A549 (cell line): ENCODE results near the gene HPD. TPM values are rescaled to one million over a fixed set of nuclear protein-coding genes. Genes with fewer than 3 reads are reported as not detected.

Experiments
- ATAC-seq, 2 experiments: fragments of 200-7000 bp in 1 of 2; fragments of >200 bp in 1 of 2; cut with Nextera tagmentation in 1 of 2; cut with Tn5 transposase in 1 of 2; 3 replicates each; pipeline versions ENCODE4 v1.8.0 to v1.9.1; 2018 to 2020; ENCODE audit warnings: mild to moderate bottlenecking in 1 of 2, moderate library complexity in 1 of 2
- CTCF ChIA-PET: fragments of 300-600 bp; sonication (Branson Sonifier 250); formaldehyde crosslinking; extraction: SDS; loops from one replicate; lab custom pipeline; 2021; ENCODE audit warnings: antibody characterized with exemption, inconsistent platforms; lab: Yijun Ruan, JAX
- POLR2A ChIA-PET: fragments of 350-600 bp; formaldehyde crosslinking; extraction: SDS; loops from one replicate; lab custom pipeline; 2021; ENCODE audit warnings: antibody characterized with exemption, inconsistent platforms; lab: Yijun Ruan, JAX
- DNase-seq, 2 experiments: peaks; one replicate each; pipeline versions ENCODE4 v3.0.0 to v3.0.0-alpha.2; 2011 to 2016; ENCODE audit warnings: low read depth in 1 of 2, low spot score in 1 of 2
- FAIRE-seq: peaks from 2 replicates; lab custom pipeline; 2011; peaks lifted over from hg19 to GRCh38; lab: Jason Lieb, UNC
- H3K27ac ChIP-seq, 2 experiments: fragments of >200 bp; sonication (Bioruptor Twin); formaldehyde crosslinking; 3 replicates each; pipeline ENCODE4 v1.5.1; 2016 to 2017
- H3K4me1 ChIP-seq: fragments of >200 bp; sonication (Bioruptor Twin); formaldehyde crosslinking; 3 replicates; pipeline ENCODE4 v1.6.1; 2016
- H3K4me2 ChIP-seq: fragments of >200 bp; sonication (Bioruptor Twin); formaldehyde crosslinking; 3 replicates; pipeline ENCODE4 v1.6.1; 2016
- H3K4me3 ChIP-seq: fragments of >200 bp; sonication (Bioruptor Twin); formaldehyde crosslinking; 3 replicates; pipeline ENCODE4 v1.5.1; 2016
- H3K9me3 ChIP-seq: fragments of >200 bp; sonication (Bioruptor Twin); formaldehyde crosslinking; 3 replicates; pipeline ENCODE4 v1.6.1; 2016
- ATOH8 ChIP-seq: fragments of 250-450 bp; sonication (Bioruptor Pico); IDR thresholded peaks from 2 replicates; pipeline ENCODE4 v1.5.0; 2020; ENCODE audit warnings: low read depth, mild to moderate bottlenecking, moderate library complexity
- EHMT2 ChIP-seq: fragments of 200-600 bp; sonication (generic); IDR thresholded peaks from 2 replicates; pipeline ENCODE4 v1.6.1; 2016; ENCODE audit warnings: antibody characterized with exemption, low read depth, mild to moderate bottlenecking, moderate library complexity
- FOSL2 ChIP-seq, 2 experiments: fragments of 450-650 bp in 1 of 2; fragments of >200 bp in 1 of 2; sonication (Bioruptor Twin) in 1 of 2; formaldehyde crosslinking; IDR thresholded peaks; 2 replicates each; pipeline versions ENCODE4 v1.5.0 to v1.6.1; 2016 to 2020; ENCODE audit warnings: mild to moderate bottlenecking in 1 of 2, moderate library complexity in 1 of 2
- HES2 ChIP-seq: fragments of >200 bp; sonication (Bioruptor Twin); formaldehyde crosslinking; IDR thresholded peaks from 2 replicates; pipeline ENCODE4 v1.6.1; 2016
- HOXB5 ChIP-seq: fragments of 250-450 bp; sonication (Bioruptor Pico); IDR thresholded peaks from 2 replicates; pipeline ENCODE4 v1.5.0; 2020; ENCODE audit warnings: mild to moderate bottlenecking, moderate library complexity
- JUN ChIP-seq, 2 experiments: fragments of >200 bp; sonication (Bioruptor Twin); formaldehyde crosslinking; IDR thresholded peaks; 2 replicates in 1 of 2; 3 replicates in 1 of 2; pipeline ENCODE4 v1.6.1; 2016 to 2017
- SREBF2 ChIP-seq: fragments of 450-650 bp; IDR thresholded peaks from 2 replicates; pipeline ENCODE4 v1.6.1; 2014; ENCODE audit warnings: mild to moderate bottlenecking, moderate library complexity
- ZNF302 ChIP-seq: fragments of 250-450 bp; sonication (Bioruptor Pico); IDR thresholded peaks from 2 replicates; pipeline ENCODE4 v1.9.0; 2021; ENCODE audit warnings: inconsistent platforms, mild to moderate bottlenecking, moderate library complexity
- WGBS: methylation state at CpG from one replicate; pipeline ENCODE4 v1.1.6; 2017; ENCODE audit errors: missing lambda C conversion rate; 5-methylcytosine and 5-hydroxymethylcytosine counted together
- polyA plus RNA-seq, 4 experiments: library from polyadenylated mRNA; depleted of rRNA in 3 of 4; stranded (reverse); fragments of >200 nt; fragmentation: RNase III in 1 of 4; extraction: RNeasy Plus Mini Kit Qiagen cat#74134 plus additional on column Dnase treatment in 1 of 4; gene quantifications; 2 replicates in 3 of 4; 3 replicates in 1 of 4; pipeline ENCODE4 v1.2.3, GENCODE V29; 2011 to 2017
- small RNA-seq, 6 experiments: library from RNA; depleted of rRNA; stranded (forward); fragments of <200 nt; gene quantifications; one replicate each; pipeline ENCODE3, GENCODE V24; 2012

HPD gene
- polyA plus RNA-seq, 2 of the 4 experiments (the other 2 are of a cell fraction) = 1.7 to 1.8 TPM

- peak overlapping the region; percentile 49 to 100 for H3K27ac ChIP-seq
- TF ChIP-seq JUN (IDR thresholded peaks at IDR 0.05) (no peak), HOXB5 (no peak), ZNF302 (no peak), EHMT2 (no peak), SREBF2 (no peak), ATOH8 (CRISPR knock-in tag) (no peak), HES2 (no peak), FOSL2 (IDR thresholded peaks at IDR 0.05) (no peak), FOSL2 (CRISPR knock-in tag; IDR thresholded peaks at IDR 0.05) (peak; percentile 30; the same call in 1 of the 2 replicates)
- POLR2A ChIA-PET = interaction anchor here (0.7 kb wide), 1 partner anchor 25 kb away, joined by 3 read pairs; no protein-coding TSS in a partner anchor
These were observed 68.6 kb downstream of the HPD start for GRCh38 chr12:121789800-121790728.

More at GRCh38 chr12:121789800-121790728, 68.6 kb downstream of the HPD start:
- no peak for FAIRE-seq
- WGBS = 76% methylated on average over 28 of the region's 28 CpGs
- Histone ChIP-seq H3K4me3 (no peak overlapping the region), H3K4me2 (peak overlapping the region; percentile 78), H3K4me1 (peaks cover 76% of the 10 kb centered on the region), H3K9me3 (no peaks in the 10 kb centered on the region)
- no peak for ATAC-seq
- CTCF ChIA-PET = interaction anchor here (1.2 to 72.2 kb wide), 5 partner anchors 4 to 98 kb away, joined by 3 to 2657 read pairs (median 322); partner anchors contain the start of genes PSMD9, RHOF and SETD1B
- DNase-seq = no peak

Small RNA genes lying within 50 kb of the gene (small RNA-seq; reads per million reads assigned to genes)
- gene AC069503.3 (0 reads per million in 6 experiments), gene RF00017 (0 reads per million in 6 experiments), gene RNU7-170P (0 reads per million in 6 experiments)

Other genes with a start within 250 kb of the HPD start
- gene ORAI1, start 232.3 kb downstream of the HPD start, polyA plus RNA-seq (2011; rRNA removed) = 22.1 and 26.6 TPM in 2 replicates
- 17.8 to 20.2 TPM (median 18.7 TPM) in 3 replicates for gene ORAI1, start 232.3 kb downstream of the HPD start, polyA plus RNA-seq (2017; fragmentation: RNase III; extraction: RNeasy Plus Mini Kit Qiagen cat#74134 plus additional on column Dnase treatment)
- 0.17 and 0.47 TPM in 2 replicates for gene MORN3, start 189.2 kb downstream of the HPD start, polyA plus RNA-seq (2011; rRNA removed)
- 0.17 to 0.28 TPM (median 0.26 TPM) in 3 replicates for gene MORN3, start 189.2 kb downstream of the HPD start, polyA plus RNA-seq (2017; fragmentation: RNase III; extraction: RNeasy Plus Mini Kit Qiagen cat#74134 plus additional on column Dnase treatment)
- gene TMEM120B, start 146.1 kb downstream of the HPD start, polyA plus RNA-seq (2011; rRNA removed) = 13.2 and 18.2 TPM in 2 replicates
- gene TMEM120B, start 146.1 kb downstream of the HPD start, polyA plus RNA-seq (2017; fragmentation: RNase III; extraction: RNeasy Plus Mini Kit Qiagen cat#74134 plus additional on column Dnase treatment) = 10.2 to 10.6 TPM (median 10.2 TPM) in 3 replicates
- 47.1 and 48.0 TPM in 2 replicates for gene RHOF, start 65.2 kb downstream of the HPD start, polyA plus RNA-seq (2011; rRNA removed)
- gene RHOF, start 65.2 kb downstream of the HPD start, polyA plus RNA-seq (2017; fragmentation: RNase III; extraction: RNeasy Plus Mini Kit Qiagen cat#74134 plus additional on column Dnase treatment) = 48.6 to 52.3 TPM (median 51.8 TPM) in 3 replicates
- 1.1 and 2.1 TPM in 2 replicates for gene SETD1B, start 54.9 kb downstream of the HPD start, polyA plus RNA-seq (2011; rRNA removed)
- 7.4 to 8.6 TPM (median 8.0 TPM) in 3 replicates for gene SETD1B, start 54.9 kb downstream of the HPD start, polyA plus RNA-seq (2017; fragmentation: RNase III; extraction: RNeasy Plus Mini Kit Qiagen cat#74134 plus additional on column Dnase treatment)
- gene PSMD9, start 29.9 kb upstream of the HPD start, polyA plus RNA-seq (2011; rRNA removed) = 81.4 and 89.3 TPM in 2 replicates
- 147 to 164 TPM (median 154 TPM) in 3 replicates for gene PSMD9, start 29.9 kb upstream of the HPD start, polyA plus RNA-seq (2017; fragmentation: RNase III; extraction: RNeasy Plus Mini Kit Qiagen cat#74134 plus additional on column Dnase treatment)
- 1.4 and 1.7 TPM in 2 replicates for gene CFAP251, start 59.7 kb upstream of the HPD start, polyA plus RNA-seq (2011; rRNA removed)
- 0.66 to 1.2 TPM (median 0.94 TPM) in 3 replicates for gene CFAP251, start 59.7 kb upstream of the HPD start, polyA plus RNA-seq (2017; fragmentation: RNase III; extraction: RNeasy Plus Mini Kit Qiagen cat#74134 plus additional on column Dnase treatment)
- 9.4 and 9.8 TPM in 2 replicates for gene BCL7A, start 163.0 kb upstream of the HPD start, polyA plus RNA-seq (2011; rRNA removed)
- gene BCL7A, start 163.0 kb upstream of the HPD start, polyA plus RNA-seq (2017; fragmentation: RNase III; extraction: RNeasy Plus Mini Kit Qiagen cat#74134 plus additional on column Dnase treatment) = 6.7 to 9.2 TPM (median 6.8 TPM) in 3 replicates
- gene MLXIP, start 219.9 kb upstream of the HPD start, polyA plus RNA-seq (2011; rRNA removed) = 7.0 and 11.6 TPM in 2 replicates
- 18.1 to 21.4 TPM (median 21.2 TPM) in 3 replicates for gene MLXIP, start 219.9 kb upstream of the HPD start, polyA plus RNA-seq (2017; fragmentation: RNase III; extraction: RNeasy Plus Mini Kit Qiagen cat#74134 plus additional on column Dnase treatment)